Right renal cortex interstitium (tissue), 3 donors: Measurements from ENCODE around the gene UFSP1. TPM values are rescaled to one million over a fixed set of nuclear protein-coding genes. Genes with fewer than 3 reads are reported as not detected.
"Not testable (repeated sequence)": the region's sequence is repeated elsewhere in the genome, so short reads cannot be mapped to it uniquely, and the experiment has no call there.

Experiments
- DNase-seq, 3 donors: peaks; one replicate each; pipeline ENCODE4 v3.0.0-alpha.2; 2013; ENCODE audit warnings: low read depth in 3 of 3, low spot score in 2 of 3
- polyA plus RNA-seq, 3 donors: library from polyadenylated mRNA; unstranded; fragments of 120-200 nt; gene quantifications; one replicate each; pipeline ENCODE4 v1.2.1, GENCODE V29; 2013; ENCODE audit not compliant: insufficient read length in 3 of 3

Gene UFSP1
- polyA plus RNA-seq, 3 donors = 0.96 to 2.3 (median 1.9) TPM

- DNase-seq = no peak
Measured at GRCh38 chr7:100861616-100861985, 27.9 kb downstream of the UFSP1 start.

DNA sequence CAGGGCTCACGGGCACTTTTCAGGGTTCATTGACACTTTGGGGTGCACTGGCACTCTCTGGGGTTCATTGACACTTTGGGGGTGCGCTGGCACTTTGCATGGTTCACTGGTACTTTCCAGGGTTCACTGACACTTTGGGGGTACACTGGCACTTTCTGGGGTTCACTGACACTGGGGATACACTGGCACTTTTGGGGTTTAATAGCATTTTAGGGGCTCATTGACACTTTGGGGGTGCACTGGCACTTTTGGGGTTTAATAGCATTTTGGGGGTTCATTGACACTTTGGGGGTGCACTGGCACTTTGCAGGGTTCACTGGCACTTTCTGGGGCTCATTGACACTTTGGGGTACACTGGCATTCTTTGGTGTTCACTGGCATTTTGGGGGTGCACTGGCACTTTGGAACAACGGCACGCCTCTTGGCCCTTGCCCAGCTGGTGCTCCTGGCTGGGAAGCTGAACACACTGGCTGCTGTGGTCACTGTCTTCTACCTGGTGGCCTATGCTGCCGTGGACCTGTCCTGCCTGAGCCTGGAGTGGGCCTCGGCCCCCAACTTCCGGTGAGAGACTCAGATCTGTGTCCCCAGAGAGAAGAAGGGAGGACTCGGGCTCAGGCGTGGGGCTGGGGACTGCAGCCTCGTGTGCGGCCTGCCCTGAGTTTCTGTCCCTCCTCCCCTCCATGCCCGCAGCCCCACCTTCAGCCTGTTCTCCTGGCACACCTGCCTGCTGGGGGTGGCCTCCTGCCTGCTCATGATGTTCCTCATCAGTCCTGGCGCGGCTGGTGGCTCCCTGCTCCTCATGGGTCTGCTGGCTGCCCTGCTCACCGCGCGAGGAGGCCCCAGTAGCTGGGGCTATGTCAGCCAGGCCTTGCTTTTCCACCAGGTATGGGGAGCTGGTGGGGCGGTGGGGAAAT, 28.6 kb downstream of the UFSP1 start:
- no peak for DNase-seq

DNA sequence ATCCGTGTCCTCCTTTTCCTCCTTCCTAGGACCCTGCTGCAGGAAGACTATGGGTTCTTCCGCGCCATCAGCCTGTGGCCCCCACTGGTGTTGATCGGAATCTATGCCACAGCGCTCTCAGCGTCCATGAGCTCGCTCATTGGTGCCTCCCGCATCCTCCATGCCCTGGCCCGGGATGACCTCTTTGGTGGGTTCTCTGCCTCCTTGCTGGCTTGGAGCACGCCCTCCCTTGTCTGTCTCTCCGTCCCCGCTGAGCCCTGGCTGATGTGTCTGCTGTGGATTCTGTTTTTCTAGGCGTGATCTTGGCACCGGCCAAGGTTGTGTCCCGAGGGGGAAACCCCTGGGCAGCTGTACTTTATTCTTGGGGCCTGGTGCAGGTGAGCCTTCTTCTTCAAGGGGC, 29.7 kb downstream of the UFSP1 start:
- DNase-seq = no peak

GRCh38 chr7:100856871-100857282, 32.6 kb downstream of the UFSP1 start:
- DNase-seq = no peak

DNA sequence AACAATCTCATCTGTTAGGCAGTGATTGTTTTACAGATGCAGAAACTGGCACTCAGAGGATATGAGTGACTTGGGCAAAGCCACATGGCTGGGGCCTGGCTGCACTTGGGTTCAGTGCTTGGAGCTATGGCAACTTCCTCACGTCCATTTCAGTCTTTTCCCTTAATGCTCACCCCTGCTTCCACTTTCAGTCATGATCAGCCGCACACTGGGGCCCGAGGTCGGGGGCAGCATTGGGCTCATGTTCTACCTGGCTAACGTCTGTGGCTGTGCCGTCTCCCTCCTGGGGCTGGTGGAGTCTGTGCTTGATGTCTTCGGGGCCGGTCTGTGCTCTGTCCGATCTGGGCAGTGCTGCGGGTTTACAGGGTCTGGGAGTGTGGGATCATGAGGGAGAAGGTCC, 34.0 kb downstream of the UFSP1 start:
- no peak for DNase-seq

DNA sequence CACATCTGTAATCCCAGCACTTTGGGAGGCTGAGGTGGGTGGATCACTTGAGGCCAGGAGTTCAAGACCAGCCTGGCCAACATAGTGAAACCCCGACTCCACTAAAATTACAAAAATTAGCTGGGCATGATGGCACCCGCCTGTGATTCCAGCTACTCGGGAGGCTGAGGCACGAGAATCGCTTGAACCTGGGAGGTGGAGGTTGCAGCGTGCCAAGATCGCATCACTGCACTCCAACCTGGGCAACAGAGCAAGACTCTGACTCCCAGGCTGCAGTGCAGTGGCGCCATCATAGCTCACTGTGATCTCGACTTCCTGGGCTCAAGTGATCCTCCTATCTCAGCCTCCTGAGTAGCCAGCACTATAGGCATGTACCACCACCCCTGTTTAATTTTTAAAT, 34.6 kb downstream of the UFSP1 start:
- DNase-seq = not testable (repeated sequence)

- DNase-seq = no peak
Measured at GRCh38 chr7:100854146-100854895, 35.2 kb downstream of the UFSP1 start.

- no peak for DNase-seq
Measured at GRCh38 chr7:100852048-100852872, 37.3 kb downstream of the UFSP1 start, which contains the start of gene SLC12A9. SLC12A9 (plus strand) TSS chr7:100852713; CDS start chr7:100854198, 1,485 bp downstream.

DNA sequence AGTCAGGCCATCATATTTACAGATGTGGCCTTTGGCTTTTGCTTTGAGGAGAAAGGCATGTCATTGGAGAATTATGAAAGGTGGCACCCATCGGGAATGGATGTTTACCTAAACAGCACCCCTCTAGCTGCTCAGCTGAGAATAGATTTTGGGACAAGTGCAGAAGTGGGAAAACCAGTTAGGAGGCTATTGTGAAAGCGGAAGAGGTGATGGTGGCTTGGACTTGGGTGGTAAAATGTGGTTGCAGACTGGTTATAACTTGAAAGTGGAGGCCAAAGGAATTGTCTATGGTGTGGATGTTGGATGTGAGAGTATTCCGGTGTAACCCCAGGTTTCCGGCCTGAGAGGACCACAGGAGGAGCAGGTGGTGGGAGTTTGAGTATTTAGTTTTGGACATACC, 42.2 kb downstream of the UFSP1 start:
- no peak for DNase-seq

- DNase-seq = no peak
Measured at GRCh38 chr7:100840470-100841100, 48.9 kb downstream of the UFSP1 start.

- DNase-seq = no peak
Measured at GRCh38 chr7:100839361-100839760, 50.2 kb downstream of the UFSP1 start.

Other genes starting within 250 kb of the UFSP1 start
- gene TFR2, start 248.2 kb downstream of the UFSP1 start, polyA plus RNA-seq = under 1 TPM; 0.43 to 0.79 (median 0.78) TPM
- not detected for gene ACTL6B, start 233.3 kb downstream of the UFSP1 start, polyA plus RNA-seq
- 100 to 1,000 TPM; 164 to 210 (median 185) TPM for gene GNB2, start 216.0 kb downstream of the UFSP1 start, polyA plus RNA-seq
- gene GIGYF1, start 195.5 kb downstream of the UFSP1 start, polyA plus RNA-seq = 10 to 100 TPM; 27.1 to 30.1 (median 27.1) TPM
- gene POP7, start 183.6 kb downstream of the UFSP1 start, polyA plus RNA-seq = 10 to 100 TPM; 22.5 to 25.9 (median 23.3) TPM
- under 1 TPM in 2 of 3 donors, not detected in 1; 0.10 to 0.11 TPM for gene EPO, start 169.2 kb downstream of the UFSP1 start, polyA plus RNA-seq
- gene ZAN, start 156.1 kb downstream of the UFSP1 start, polyA plus RNA-seq = under 1 TPM in 1 of 3 donors, not detected in 2; 0.03 TPM
- gene EPHB4, start 62.2 kb downstream of the UFSP1 start, polyA plus RNA-seq = 100 to 1,000 TPM in 1 of 3 donors, 10 to 100 TPM in 2; 77.9 to 101 (median 81.5) TPM
- gene SLC12A9, start 37.0 kb downstream of the UFSP1 start, polyA plus RNA-seq = 10 to 100 TPM; 17.2 to 19.8 (median 17.6) TPM
- 10 to 100 TPM; 63.9 to 74.3 (median 64.5) TPM for gene TRIP6, start 22.3 kb downstream of the UFSP1 start, polyA plus RNA-seq
- gene SRRT, start 14.6 kb downstream of the UFSP1 start, polyA plus RNA-seq = 100 to 1,000 TPM; 136 to 156 (median 154) TPM
- 1 to 10 TPM; 3.2 to 3.7 (median 3.2) TPM for gene ACHE, start 6.2 kb upstream of the UFSP1 start, polyA plus RNA-seq
- gene MUC3A, start 59.8 kb upstream of the UFSP1 start, polyA plus RNA-seq = under 1 TPM; 0.25 to 0.71 (median 0.43) TPM
- under 1 TPM in 1 of 3 donors, not detected in 2; 0.42 TPM for gene MUC12, start 79.8 kb upstream of the UFSP1 start, polyA plus RNA-seq
- gene MUC17, start 130.4 kb upstream of the UFSP1 start, polyA plus RNA-seq = not detected
- 10 to 100 TPM; 15.5 to 16.3 (median 16.2) TPM for gene TRIM56, start 195.8 kb upstream of the UFSP1 start, polyA plus RNA-seq
- 1 to 10 TPM in 2 of 3 donors, under 1 TPM in 1; 0.89 to 1.2 (median 1.1) TPM for gene SERPINE1, start 237.4 kb upstream of the UFSP1 start, polyA plus RNA-seq